K562 (cell line): ENCODE measurements around the gene CRY2. TPM values are rescaled to one million over a fixed set of nuclear protein-coding genes. Genes with fewer than 3 reads are reported as not detected.
A peak's percentile ranks its signal among the peaks of the same experiment; 100 is the strongest.

Source experiments
- CREM ChIP-seq: IDR thresholded peaks from 2 replicates; pipeline ENCODE4 v1.6.1; 2014; ENCODE audit warnings: antibody characterized with exemption, low read depth
- DDX20 ChIP-seq: fragments of 450-650 bp; IDR thresholded peaks from 2 replicates; pipeline ENCODE4 v1.6.1; 2016; ENCODE audit warnings: missing genetic modification characterization, low read depth, mild to moderate bottlenecking, missing compliant biosample characterization, moderate library complexity
- E4F1 ChIP-seq: fragments of 250-450 bp; sonication (Bioruptor Pico); IDR thresholded peaks from 2 replicates; pipeline ENCODE4 v1.5.0; 2021; ENCODE audit warnings: mild to moderate bottlenecking, borderline replicate concordance
- EGR1 ChIP-seq: fragments of 450-650 bp; conservative IDR thresholded peaks from 2 replicates; pipeline ENCODE4 v1.6.1; 2017; ENCODE audit warnings: mild to moderate bottlenecking
- FOXJ3 ChIP-seq: sonication (generic); formaldehyde crosslinking; IDR thresholded peaks from 2 replicates; pipeline ENCODE4 v1.4.0; 2020; ENCODE audit warnings: mild to moderate bottlenecking, missing genetic modification reagents
- FOXM1 ChIP-seq, 2 experiments: fragments of 450-650 bp in 1 of 2; sonication (generic) in 1 of 2; formaldehyde crosslinking in 1 of 2; IDR thresholded peaks; 2 replicates each; pipeline versions ENCODE4 v1.6.1 to v1.9.0; 2017 to 2022; ENCODE audit warnings: low read depth in 2 of 2, mild to moderate bottlenecking in 2 of 2, missing genetic modification reagents in 1 of 2, moderate library complexity in 1 of 2
- FUS ChIP-seq: fragments of 200-400 bp; formaldehyde crosslinking; optimal IDR thresholded peaks from 2 replicates; pipeline ENCODE3; 2017; ENCODE audit warnings: low read depth, low read length
- ILF3 ChIP-seq: fragments of 450-650 bp; IDR thresholded peaks from 2 replicates; pipeline ENCODE4 v1.6.1; 2018; ENCODE audit warnings: antibody characterized with exemption, mild to moderate bottlenecking, moderate library complexity, borderline replicate concordance
- KLF6 ChIP-seq: fragments of 250-450 bp; sonication (Bioruptor Pico); IDR thresholded peaks from 2 replicates; pipeline ENCODE4 v1.4.0; 2020; ENCODE audit warnings: mild to moderate bottlenecking, moderate library complexity, borderline replicate concordance
- MAFK ChIP-seq: IDR thresholded peaks from 2 replicates; pipeline ENCODE4 v1.6.1; 2011; ENCODE audit warnings: low read length, improper control_type of control experiment
- MBD2 ChIP-seq: sonication (generic); IDR thresholded peaks from 2 replicates; pipeline ENCODE4 v1.6.1; 2016; ENCODE audit warnings: low read depth, borderline replicate concordance
- MYBL2 ChIP-seq, 2 experiments: fragments of 450-650 bp in 1 of 2; sonication (generic) in 1 of 2; formaldehyde crosslinking in 1 of 2; IDR thresholded peaks; 2 replicates each; pipeline versions ENCODE4 v1.6.1 to v1.8.1; 2017 to 2022; ENCODE audit warnings: borderline replicate concordance in 1 of 2, inconsistent platforms in 1 of 2, low read depth in 1 of 2, mild to moderate bottlenecking in 1 of 2, missing genetic modification reagents in 1 of 2, moderate library complexity in 1 of 2
- PCBP1 ChIP-seq: fragments of 200-400 bp; formaldehyde crosslinking; IDR thresholded peaks from 2 replicates; pipeline ENCODE4 v1.6.1; 2018; ENCODE audit warnings: mild to moderate bottlenecking, low read depth, low read length; ENCODE audit not compliant: poor library complexity, severe bottlenecking
- POU5F1 ChIP-seq: fragments of 150-350 bp; IDR thresholded peaks from 2 replicates; pipeline ENCODE4 v1.6.1; 2014; ENCODE audit warnings: borderline replicate concordance, low read length, low read depth, mild to moderate bottlenecking; ENCODE audit not compliant: partially characterized antibody
- RFX7 ChIP-seq: fragments of 250-450 bp; sonication (Bioruptor Pico); IDR thresholded peaks from 2 replicates; pipeline ENCODE4 v1.5.1; 2021; ENCODE audit warnings: mild to moderate bottlenecking
- SIRT6 ChIP-seq: IDR thresholded peaks from one replicate; pipeline ENCODE4 v1.6.1; 2012; ENCODE audit warnings: low read depth, mild to moderate bottlenecking, control low read depth, inconsistent platforms, low read length, moderate library complexity
- SNRNP70 ChIP-seq: fragments of 200-400 bp; formaldehyde crosslinking; optimal IDR thresholded peaks from 2 replicates; pipeline ENCODE3; 2017; ENCODE audit warnings: low read depth, low read length
- SP2 ChIP-seq: IDR thresholded peaks from 2 replicates; pipeline ENCODE4 v1.6.1; 2011; ENCODE audit warnings: mild to moderate bottlenecking, low read depth, low read length, moderate library complexity; ENCODE audit not compliant: poor library complexity, severe bottlenecking; ENCODE audit errors: extremely low read depth
- TAF1 ChIP-seq: IDR thresholded peaks from 2 replicates; pipeline ENCODE4 v1.6.1; 2011; ENCODE audit warnings: mild to moderate bottlenecking, low read length, moderate library complexity; ENCODE audit not compliant: insufficient read depth, control insufficient read depth, severe bottlenecking; ENCODE audit errors: extremely low read depth
- ZBTB7A ChIP-seq: IDR thresholded peaks from 2 replicates; pipeline ENCODE4 v1.6.1; 2011; ENCODE audit warnings: low read depth, mild to moderate bottlenecking, low read length, moderate library complexity, borderline replicate concordance; ENCODE audit not compliant: control insufficient read depth
- ZNF165 ChIP-seq: fragments of 250-450 bp; sonication (Bioruptor Pico); IDR thresholded peaks from 2 replicates; pipeline ENCODE4 v1.4.0; 2020; ENCODE audit warnings: borderline replicate concordance
- ZNF3 ChIP-seq: fragments of 250-450 bp; sonication (Bioruptor Pico); IDR thresholded peaks from 2 replicates; pipeline ENCODE4 v1.5.0; 2021; ENCODE audit warnings: mild to moderate bottlenecking, moderate library complexity
- polyA plus RNA-seq, 8 experiments: library from polyadenylated mRNA; depleted of rRNA in 4 of 8; stranded (reverse) in 5 of 8; unstranded in 3 of 8; fragments of >200 nt; fragmentation: Nextera tagmentation in 2 of 8; fragmentation: Illumina TruSeq in 1 of 8; extraction: Ambion mirVana in 2 of 8; extraction: Trizol in 1 of 8; gene quantifications; 2 replicates each; pipeline versions ENCODE4 v1.2.1 to v1.2.3, GENCODE V29; 2011 to 2014; ENCODE audit warnings: inconsistent platforms in 1 of 8, missing spikeins in 1 of 8
- total RNA-seq, 7 experiments: library from RNA; depleted of rRNA in 6 of 7; stranded (reverse); fragments of >200 nt in 6 of 7; fragmentation: Illumina TruSeq in 2 of 7; extraction: Trizol in 2 of 7; gene quantifications; 2 replicates each; pipeline versions ENCODE4 v1.2.1 to v1.2.3, GENCODE V29; 2011 to 2021; ENCODE audit warnings: low replicate concordance in 1 of 7
- TF ChIP-seq, protein P1 (sequence below), 2 experiments: IDR thresholded peaks; 2 replicates each; pipeline ENCODE4 v1.6.1; 2011; ENCODE audit warnings: borderline replicate concordance in 1 of 2, control low read depth in 1 of 2, low read depth in 1 of 2, low read length in 1 of 2, mild to moderate bottlenecking in 1 of 2, mixed read lengths in 1 of 2, moderate library complexity in 1 of 2; ENCODE audit not compliant: insufficient read depth in 1 of 2, insufficient read length in 1 of 2, poor library complexity in 1 of 2, severe bottlenecking in 1 of 2; ENCODE audit errors: extremely low read depth in 1 of 2

Gene CRY2
- total and polyA plus RNA-seq, 9 of the 15 experiments (the other 6 are each of a cell fraction or from before 2014, with no cell fraction given), result 2.3 to 23.9 (median 14.8) TPM

GRCh38 chr11:45904309-45904915 is 57.1 kb downstream of the CRY2 start (continued):
- TF ChIP-seq POU5F1, result no peak
- no peak for TF ChIP-seq SNRNP70
- TF ChIP-seq KLF6 (CRISPR knock-in tag), result no peak
- TF ChIP-seq CREM, result peak; percentile 47
- no peak for TF ChIP-seq FUS
- TF ChIP-seq TAF1, result peak; percentile 25
- no peak for TF ChIP-seq ILF3
- no peak for TF ChIP-seq ZNF165 (CRISPR knock-in tag)
- TF ChIP-seq RFX7 (CRISPR knock-in tag), result no peak
- no peak for TF ChIP-seq DDX20 (tag)
- TF ChIP-seq ZBTB7A, result peak; percentile 30; the same call in 1 of the 2 replicates
- TF ChIP-seq ZNF3, result no peak
- TF ChIP-seq, protein P1, sequence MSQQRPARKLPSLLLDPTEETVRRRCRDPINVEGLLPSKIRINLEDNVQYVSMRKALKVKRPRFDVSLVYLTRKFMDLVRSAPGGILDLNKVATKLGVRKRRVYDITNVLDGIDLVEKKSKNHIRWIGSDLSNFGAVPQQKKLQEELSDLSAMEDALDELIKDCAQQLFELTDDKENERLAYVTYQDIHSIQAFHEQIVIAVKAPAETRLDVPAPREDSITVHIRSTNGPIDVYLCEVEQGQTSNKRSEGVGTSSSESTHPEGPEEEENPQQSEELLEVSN (IDR thresholded peaks at IDR 0.05; ENCODE audit: borderline replicate concordance in 1 of 2, extremely low read depth in 1 of 2, insufficient read depth in 1 of 2, insufficient read length in 1 of 2, low read depth in 1 of 2, low read length in 1 of 2, poor library complexity in 1 of 2, severe bottlenecking in 1 of 2), result peak; percentile 60 to 80
- no peak for TF ChIP-seq FOXJ3 (CRISPR knock-in tag)
- TF ChIP-seq SP2, result no peak
- no peak for TF ChIP-seq MBD2
- no peak for TF ChIP-seq FOXM1 (IDR thresholded peaks at IDR 0.05; ENCODE audit: low read depth)
- no peak for TF ChIP-seq FOXM1 (CRISPR knock-in tag; IDR thresholded peaks at IDR 0.05; ENCODE audit: low read depth)
- TF ChIP-seq MYBL2 (IDR thresholded peaks at IDR 0.05; ENCODE audit: low read depth), result no peak
- no peak for TF ChIP-seq MYBL2 (CRISPR knock-in tag; IDR thresholded peaks at IDR 0.05; ENCODE audit: borderline replicate concordance)
- TF ChIP-seq SIRT6, result no peak
- TF ChIP-seq PCBP1, result no peak
- no peak for TF ChIP-seq E4F1
- no peak for TF ChIP-seq MAFK
- no peak for TF ChIP-seq EGR1
